H1 (cell line): ENCODE data around the gene FXR1. TPM values are rescaled to one million over a fixed set of nuclear protein-coding genes. Genes with fewer than 3 reads are reported as not detected.
A peak's percentile ranks its signal among the peaks of the same experiment; 100 is the strongest.

Experiments
- CTCF ChIA-PET: fragments of 300-600 bp; sonication (Branson Sonifier 250); formaldehyde crosslinking; loops from one replicate; lab custom pipeline; 2021; ENCODE audit not compliant: partially characterized antibody; lab: Charles Lee
- POLR2A ChIA-PET: fragments of 300-600 bp; sonication (Branson Sonifier 250); formaldehyde crosslinking; loops from one replicate; lab custom pipeline; 2021; ENCODE audit warnings: inconsistent platforms; ENCODE audit not compliant: partially characterized antibody; lab: Charles Lee
- DNase-seq, 2 experiments: peaks; one replicate each; pipeline versions ENCODE4 v3.0.0 to v3.0.0-alpha.2; 2010 to 2022; ENCODE audit warnings: low spot score in 2 of 2, low read depth in 1 of 2, mixed read lengths in 1 of 2
- FAIRE-seq: peaks from 2 replicates; lab custom pipeline; 2011; peaks lifted over from hg19 to GRCh38; lab: Jason Lieb, UNC
- H2AFZ ChIP-seq: 2 replicates; pipeline ENCODE4 v1.8.1; 2012; ENCODE audit warnings: low read length, inconsistent platforms
- H2AK5ac ChIP-seq: 2 replicates; pipeline ENCODE4 v1.6.1; 2013; ENCODE audit warnings: low read depth, low read length
- H2BK120ac ChIP-seq: replicated peaks from 2 replicates; pipeline ENCODE3; 2013; ENCODE audit warnings: low read depth, low read length, inconsistent platforms
- H2BK12ac ChIP-seq: 2 replicates; pipeline ENCODE4 v1.6.1; 2013; ENCODE audit warnings: low read depth, low read length
- H2BK15ac ChIP-seq: 2 replicates; pipeline ENCODE4 v1.6.1; 2013; ENCODE audit warnings: low read length
- H2BK20ac ChIP-seq: 2 replicates; pipeline ENCODE4 v1.6.1; 2013; ENCODE audit warnings: low read length
- H2BK5ac ChIP-seq: 2 replicates; pipeline ENCODE4 v1.6.1; 2013; ENCODE audit warnings: low read depth, low read length
- H3K14ac ChIP-seq: 2 replicates; pipeline ENCODE4 v1.6.1; 2013; ENCODE audit warnings: inconsistent platforms; ENCODE audit not compliant: insufficient read length
- H3K18ac ChIP-seq: 2 replicates; pipeline ENCODE4 v1.6.1; 2013; ENCODE audit warnings: low read length; ENCODE audit errors: extremely low read depth
- H3K23ac ChIP-seq: 2 replicates; pipeline ENCODE4 v1.6.1; 2013; ENCODE audit warnings: inconsistent platforms; ENCODE audit not compliant: insufficient read length
- H3K23me2 ChIP-seq: 2 replicates; pipeline ENCODE4 v1.6.1; 2013; ENCODE audit warnings: low read depth, low read length
- H3K27ac ChIP-seq: 2 replicates; pipeline ENCODE4 v1.6.1; 2011; ENCODE audit warnings: low read depth, low read length, inconsistent platforms
- H3K27me3 ChIP-seq, 4 experiments: replicated peaks in 1 of 4; 1 replicate in 1 of 4; 2 replicates in 3 of 4; pipeline versions ENCODE4 v1.6.1 to v1.8.1; 2011 to 2013; ENCODE audit warnings: low read length in 3 of 4, mild to moderate bottlenecking in 3 of 4, inconsistent platforms in 2 of 4, mixed read lengths in 2 of 4, moderate library complexity in 1 of 4; ENCODE audit not compliant: control insufficient read depth in 3 of 4, insufficient read depth in 3 of 4; ENCODE audit errors: extremely low read depth in 1 of 4
- H3K36me3 ChIP-seq, 4 experiments: 2 replicates each; pipeline versions ENCODE4 v1.6.1 to v1.8.1; 2011 to 2013; ENCODE audit warnings: mild to moderate bottlenecking in 4 of 4, low read length in 3 of 4, moderate library complexity in 2 of 4, control low read depth in 1 of 4, inconsistent platforms in 1 of 4; ENCODE audit not compliant: insufficient read depth in 4 of 4, control insufficient read depth in 2 of 4
- H3K4ac ChIP-seq: replicated peaks from 2 replicates; pipeline ENCODE3; 2013; ENCODE audit warnings: low read length, low read depth, mixed read lengths, inconsistent platforms; ENCODE audit not compliant: insufficient read length
- H3K4me1 ChIP-seq, 4 experiments: replicated peaks in 1 of 4; 1 replicate in 1 of 4; 2 replicates in 3 of 4; pipeline versions ENCODE4 v1.6.1 to v1.8.1; 2011 to 2013; ENCODE audit warnings: low read length in 3 of 4, inconsistent platforms in 2 of 4, mixed read lengths in 1 of 4; ENCODE audit not compliant: insufficient read depth in 4 of 4, control insufficient read depth in 3 of 4
- H3K4me2 ChIP-seq, 2 experiments: 2 replicates each; pipeline versions ENCODE4 v1.6.1 to v1.8.1; 2011 to 2013; ENCODE audit warnings: low read depth in 2 of 2, low read length in 2 of 2, control low read depth in 1 of 2, inconsistent platforms in 1 of 2, mild to moderate bottlenecking in 1 of 2; ENCODE audit not compliant: insufficient read depth in 1 of 2
- H3K4me3 ChIP-seq, 4 experiments: fragments of 200-600, 300-600 bp in 1 of 4; sonication (generic), shearing (Covaris generic), sonication (Bioruptor Twin) in 1 of 4; 2 replicates each; pipeline versions ENCODE4 v1.5.1 to v1.8.1; 2011 to 2016; ENCODE audit warnings: low read length in 4 of 4, low read depth in 3 of 4, control low read depth in 2 of 4, inconsistent platforms in 2 of 4, mild to moderate bottlenecking in 2 of 4, mixed read lengths in 1 of 4, moderate library complexity in 1 of 4; ENCODE audit not compliant: insufficient read depth in 2 of 4; ENCODE audit errors: extremely low read depth in 1 of 4
- H3K56ac ChIP-seq: replicated peaks from 2 replicates; pipeline ENCODE3; 2013; ENCODE audit warnings: low read depth, mild to moderate bottlenecking, mixed read lengths, low read length, inconsistent platforms; ENCODE audit not compliant: insufficient read length
- H3K79me1 ChIP-seq: 2 replicates; pipeline ENCODE4 v1.6.1; 2013; ENCODE audit warnings: low read depth, low read length, control low read depth
- H3K79me2 ChIP-seq, 2 experiments: 2 replicates each; pipeline versions ENCODE4 v1.6.1 to v1.8.1; 2012 to 2013; ENCODE audit warnings: low read length in 2 of 2, mild to moderate bottlenecking in 2 of 2, inconsistent platforms in 1 of 2; ENCODE audit not compliant: insufficient read depth in 2 of 2, control insufficient read depth in 1 of 2
- H3K9ac ChIP-seq, 4 experiments: replicated peaks in 1 of 4; 1 replicate in 1 of 4; 2 replicates in 3 of 4; pipeline versions ENCODE4 v1.6.1 to v1.8.1; 2011 to 2013; ENCODE audit warnings: low read depth in 3 of 4, low read length in 3 of 4, control low read depth in 2 of 4, mild to moderate bottlenecking in 2 of 4, moderate library complexity in 2 of 4, inconsistent platforms in 1 of 4; ENCODE audit errors: extremely low read depth in 1 of 4
- H3K9me3 ChIP-seq, 2 experiments: 2 replicates each; pipeline versions ENCODE4 v1.6.1 to v1.8.1; 2012 to 2013; ENCODE audit warnings: mild to moderate bottlenecking in 2 of 2, moderate library complexity in 2 of 2, control low read depth in 1 of 2, inconsistent platforms in 1 of 2, low read depth in 1 of 2, low read length in 1 of 2, mixed read lengths in 1 of 2; ENCODE audit not compliant: insufficient read depth in 2 of 2
- H4K20me1 ChIP-seq, 2 experiments: replicated peaks in 1 of 2; 2 replicates each; pipeline versions ENCODE3 to v1.8.1; 2011 to 2013; ENCODE audit warnings: inconsistent platforms in 2 of 2, low read length in 2 of 2, mild to moderate bottlenecking in 1 of 2; ENCODE audit not compliant: insufficient read depth in 2 of 2, control insufficient read depth in 1 of 2
- H4K5ac ChIP-seq: 2 replicates; pipeline ENCODE4 v1.6.1; 2013; ENCODE audit warnings: low read length, low read depth, mixed read lengths, inconsistent platforms; ENCODE audit not compliant: insufficient read length
- H4K8ac ChIP-seq: 2 replicates; pipeline ENCODE4 v1.8.0; 2013; ENCODE audit warnings: mild to moderate bottlenecking, moderate library complexity, low read length, inconsistent platforms; ENCODE audit not compliant: insufficient read depth; ENCODE audit errors: extremely low read depth
- H4K91ac ChIP-seq: replicated peaks from 2 replicates; pipeline ENCODE3; 2013; ENCODE audit warnings: low read length, mixed read lengths, inconsistent platforms; ENCODE audit not compliant: insufficient read length
- CHD2 ChIP-seq: IDR thresholded peaks from 2 replicates; pipeline ENCODE4 v1.6.1; 2012; ENCODE audit warnings: low read length, improper control_type of control experiment
- E2F6 ChIP-seq: IDR thresholded peaks from 2 replicates; pipeline ENCODE4 v1.6.1; 2012; ENCODE audit warnings: inconsistent platforms
- HDAC2 ChIP-seq, 2 experiments: fragments of 300-600 bp in 1 of 2; sonication (generic) in 1 of 2; IDR thresholded peaks; 2 replicates each; pipeline ENCODE4 v1.6.1; 2011 to 2012; ENCODE audit warnings: low read depth in 2 of 2, low read length in 2 of 2, mild to moderate bottlenecking in 2 of 2, moderate library complexity in 2 of 2, borderline replicate concordance in 1 of 2, inconsistent platforms in 1 of 2
- POU5F1 ChIP-seq: IDR thresholded peaks from 2 replicates; pipeline ENCODE4 v1.6.1; 2011; ENCODE audit warnings: low read depth, mild to moderate bottlenecking, low read length, moderate library complexity
- RBBP5 ChIP-seq: IDR thresholded peaks from 2 replicates; pipeline ENCODE4 v1.7.1; 2012; ENCODE audit warnings: low read depth, mild to moderate bottlenecking, inconsistent platforms, low read length, moderate library complexity, borderline replicate concordance
- SIN3A ChIP-seq, 2 experiments: IDR thresholded peaks in 1 of 2; conservative IDR thresholded peaks in 1 of 2; 2 replicates each; pipeline ENCODE4 v1.6.1; 2011 to 2012; ENCODE audit warnings: low read length in 2 of 2, improper control_type of control experiment in 1 of 2, low read depth in 1 of 2, mild to moderate bottlenecking in 1 of 2
- SP1 ChIP-seq: IDR thresholded peaks from 2 replicates; pipeline ENCODE4 v1.6.1; 2011; ENCODE audit warnings: low read depth, low read length
- SUZ12 ChIP-seq: fragments of 200-600 bp; sonication (generic); IDR thresholded peaks from 2 replicates; pipeline ENCODE4 v1.6.1; 2012; ENCODE audit warnings: mild to moderate bottlenecking, inconsistent platforms, low read length, moderate library complexity, mixed read lengths
- TAF1 ChIP-seq: IDR thresholded peaks from 2 replicates; pipeline ENCODE4 v1.6.1; 2011; ENCODE audit warnings: mild to moderate bottlenecking, low read depth, low read length
- WGBS, 2 experiments: shearing (Covaris generic) in 1 of 2; methylation state at CpG; one replicate each; pipeline versions ENCODE4 v1.1.6 to v1.1.7; 2013 to 2015; ENCODE audit warnings: low lambda C conversion rate in 2 of 2, mixed read lengths in 2 of 2, inconsistent platforms in 1 of 2, low coverage in 1 of 2, missing lambda C conversion rate in 1 of 2; ENCODE audit not compliant: insufficient replicate concordance in 2 of 2, insufficient coverage in 1 of 2, insufficient read length in 1 of 2; ENCODE audit errors: extremely low coverage in 1 of 2, missing lambda C conversion rate in 1 of 2; 5-methylcytosine and 5-hydroxymethylcytosine counted together
- polyA plus RNA-seq, 7 experiments: library from polyadenylated mRNA; depleted of rRNA in 3 of 7; stranded (reverse) in 5 of 7; unstranded in 2 of 7; fragments of >200 nt in 5 of 7; fragments of 200-250 nt in 2 of 7; gene quantifications; 1 replicate in 5 of 7; 2 replicates in 1 of 7; 4 replicates in 1 of 7; pipeline versions ENCODE4 v1.2.1 to v1.2.3, GENCODE V29; 2011 to 2013; ENCODE audit warnings: missing spikeins in 2 of 7, mixed read lengths in 2 of 7
- total RNA-seq: library from RNA; stranded (reverse); fragmentation: NEBNext Ultra II Directional; extraction: Animal tissue kit (Norgen Biotek cat#: 25700); gene quantifications from 2 replicates; pipeline ENCODE4 v1.2.1, GENCODE V29; 2021

The FXR1 gene
- total and polyA plus RNA-seq, 2 of the 8 experiments (the other 6 are each of a cell fraction or from before 2014, with no cell fraction given): 108 to 283 TPM

GRCh38 chr3:180870008-180870699 is 42.3 kb upstream of the FXR1 start:
- Histone ChIP-seq H3K4me2 (peak overlapping the region; percentile 50 to 67), H2AFZ (peak overlapping the region; percentile 99), H2BK15ac (peak overlapping the region; percentile 12; the same call in 1 of the 2 replicates), H3K36me3 (no peaks in the 10 kb centered on the region), H3K9me3 (no peaks in the 10 kb centered on the region), H4K5ac (no peak overlapping the region), H3K14ac (no peak overlapping the region), H4K91ac (no peak overlapping the region), H3K23me2 (no peaks in the 10 kb centered on the region; the same call in 1 of the 2 replicates), H3K79me2 (no peaks in the 10 kb centered on the region), H4K20me1 (no peaks in the 10 kb centered on the region), H3K4me3 (peak overlapping the region in 3 of 4 experiments; percentile 16 to 47 (median 35); a peak in 4 of 8 replicates), H2BK120ac (no peak overlapping the region), H3K23ac (no peak overlapping the region), H2AK5ac (no peak overlapping the region), H3K4me1 (peaks cover 0 to 3% (median 3%) of the 10 kb centered on the region in 4 experiments; a peak in 2 of 7 replicates), H2BK12ac (peak overlapping the region; percentile 31; the same call in 1 of the 2 replicates), H4K8ac (no peak overlapping the region; the same call in none of the 2 replicates), H3K56ac (no peak overlapping the region), H3K27me3 (no peaks in the 10 kb centered on the region; a peak in 1 of 7 replicates), H2BK20ac (no peak overlapping the region), H3K4ac (no peak overlapping the region), H2BK5ac (no peak overlapping the region), H3K18ac (0 out of 2 replicates have a peak overlapping the region, but pooled peaks have one; percentile 4), H3K79me1 (no peaks in the 10 kb centered on the region), H3K9ac (peak overlapping the region in 1 of 4 experiments; percentile 48; a peak in 1 of 7 replicates), H3K27ac (no peak overlapping the region)
- 24% methylated on average over 28 of the region's 28 CpGs; no CpG with 5 or more reads in 1 of the 2 experiments for WGBS, 2 experiments
- DNase-seq (peak; percentile 29 to 73), FAIRE-seq (no peak)
- ChIA-PET CTCF (interaction anchor here (0.9 to 1.2 kb wide), 5 partner anchors 9 to 180 kb away, joined by 3 to 4 read pairs (median 3); partner anchors contain the start of gene FXR1), POLR2A (interaction anchor here (1.0 to 1.1 kb wide), 2 partner anchors 17 to 42 kb away, joined by 3 read pairs; partner anchors contain the start of gene FXR1)
- TF ChIP-seq SUZ12: 0 out of 2 replicates have a peak, but pooled peaks have one; percentile 24
- TF ChIP-seq RBBP5: 0 out of 2 replicates have a peak, but pooled peaks have one; percentile 40
- TF ChIP-seq TAF1: peak; percentile 28; the same call in 1 of the 2 replicates
- no peak for TF ChIP-seq POU5F1
- peak; percentile 98 for TF ChIP-seq E2F6
- 0 out of 4 replicates have a peak, but pooled peaks of 1 of the 2 experiments have one; percentile 38 for TF ChIP-seq HDAC2 (IDR thresholded peaks at IDR 0.05; ENCODE audit: borderline replicate concordance in 1 of 2, low read depth in 2 of 2, low read length in 2 of 2)
- TF ChIP-seq SIN3A (conservative IDR thresholded peaks at IDR 0.05 in 1 of 2, IDR thresholded peaks at IDR 0.05 in 1 of 2; ENCODE audit: low read depth in 1 of 2, low read length in 2 of 2): no peak
- TF ChIP-seq SP1: 0 out of 2 replicates have a peak, but pooled peaks have one; percentile 2
- 0 out of 2 replicates have a peak, but pooled peaks have one; percentile 10 for TF ChIP-seq CHD2
